ENCODE data around the gene TPX2.
"Not testable (repeated sequence)": the region's sequence is repeated elsewhere in the genome, so short reads cannot be mapped to it uniquely, and the experiment has no call there.

TPX2 gene

DNA sequence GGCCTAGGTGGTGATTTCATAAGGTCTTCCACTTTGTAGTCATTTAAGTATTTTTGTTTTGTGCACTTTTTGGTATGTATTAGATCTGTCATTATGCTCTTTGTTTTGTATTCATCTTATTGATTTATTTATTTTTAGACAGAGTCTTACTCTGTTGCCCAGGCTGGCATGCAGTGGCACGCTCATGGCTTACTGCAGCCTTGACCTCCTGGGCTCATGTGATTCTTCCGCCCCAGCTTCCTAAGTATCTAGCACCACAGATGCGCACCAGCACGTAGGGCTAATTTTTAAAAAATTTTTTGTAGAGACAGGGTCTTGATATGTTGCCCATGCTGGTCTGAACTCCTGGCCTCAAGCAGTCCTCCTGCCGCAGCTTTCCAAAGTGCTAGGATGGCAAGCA is 30.6 kb downstream of the TPX2 start:
- no peak for DNase-seq

DNA sequence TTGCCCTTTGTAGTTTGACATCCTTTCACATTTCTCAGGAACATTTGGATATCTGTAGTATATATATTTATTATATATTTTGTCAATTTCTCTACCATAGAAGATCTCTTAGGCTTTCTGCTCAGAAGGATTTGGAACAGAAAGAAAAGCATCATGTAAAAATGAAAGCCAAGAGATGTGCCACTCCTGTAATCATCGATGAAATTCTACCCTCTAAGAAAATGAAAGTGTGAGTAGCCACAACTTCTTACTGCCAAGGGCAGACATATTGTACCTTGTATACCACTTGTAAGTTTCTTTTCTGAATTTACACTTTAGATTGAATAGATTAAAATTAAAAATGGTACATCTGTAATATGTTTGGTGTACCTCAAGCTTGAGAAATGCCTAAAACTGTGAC is 31.2 kb downstream of the TPX2 start:
- no peak for DNase-seq

DNA sequence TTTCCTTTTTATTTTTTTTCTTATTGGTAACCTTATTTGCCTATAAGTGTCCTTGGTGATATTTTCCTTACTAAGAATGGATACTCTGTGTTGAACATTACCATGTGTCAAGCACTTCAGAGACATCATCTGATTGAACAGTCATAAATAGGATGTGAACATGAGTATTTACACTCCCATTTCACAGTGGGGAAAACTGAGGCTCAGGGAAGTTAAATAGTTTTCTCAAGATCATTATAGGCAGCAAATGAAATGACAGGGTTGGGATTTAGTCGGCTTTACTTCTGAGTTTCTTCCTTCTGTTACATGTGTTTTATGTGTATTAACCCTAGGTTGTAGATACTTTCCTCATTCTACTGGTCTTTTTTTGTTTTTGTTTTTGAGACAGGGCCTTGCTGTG is 35.3 kb downstream of the TPX2 start:
- no peak for DNase-seq

DNA sequence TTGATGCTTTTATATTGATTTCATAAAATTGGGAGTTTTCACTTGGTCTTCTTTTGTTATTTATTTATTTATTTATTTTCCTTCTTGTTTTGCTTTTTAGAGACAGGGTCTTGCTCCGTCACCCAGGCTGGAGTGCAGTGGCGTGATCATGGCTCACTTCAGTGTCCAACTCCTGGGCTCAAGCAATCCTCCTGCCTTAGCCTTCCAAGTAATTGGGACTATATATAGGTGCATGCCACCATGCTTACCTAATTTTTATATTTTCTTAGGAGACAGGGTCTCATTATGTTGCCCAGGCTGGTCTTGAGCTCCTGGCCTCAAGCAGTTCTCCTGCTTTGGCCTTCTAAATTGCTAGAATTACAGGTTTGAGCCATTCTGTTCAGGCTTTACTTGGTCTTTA is 41.7 kb downstream of the TPX2 start:
- DNase-seq, result no peak

DNA sequence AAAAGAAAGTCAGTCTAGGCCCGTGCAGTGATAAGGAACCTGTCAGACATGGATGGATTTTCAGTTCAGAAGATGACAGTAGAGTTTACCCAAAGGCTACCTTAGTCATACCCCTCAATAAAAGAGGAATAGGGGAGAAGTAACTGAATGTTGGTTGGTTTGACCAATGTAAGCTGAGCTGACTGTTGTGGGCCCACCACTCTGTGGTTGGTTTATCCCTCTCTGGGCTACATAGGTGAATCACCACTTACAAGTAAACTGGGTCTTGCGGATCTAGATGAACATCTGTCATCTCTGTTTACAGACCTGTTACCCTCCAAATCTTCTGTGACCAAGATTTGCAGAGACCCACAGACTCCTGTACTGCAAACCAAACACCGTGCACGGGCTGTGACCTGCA is 42.9 kb downstream of the TPX2 start:
- no peak for DNase-seq

DNA sequence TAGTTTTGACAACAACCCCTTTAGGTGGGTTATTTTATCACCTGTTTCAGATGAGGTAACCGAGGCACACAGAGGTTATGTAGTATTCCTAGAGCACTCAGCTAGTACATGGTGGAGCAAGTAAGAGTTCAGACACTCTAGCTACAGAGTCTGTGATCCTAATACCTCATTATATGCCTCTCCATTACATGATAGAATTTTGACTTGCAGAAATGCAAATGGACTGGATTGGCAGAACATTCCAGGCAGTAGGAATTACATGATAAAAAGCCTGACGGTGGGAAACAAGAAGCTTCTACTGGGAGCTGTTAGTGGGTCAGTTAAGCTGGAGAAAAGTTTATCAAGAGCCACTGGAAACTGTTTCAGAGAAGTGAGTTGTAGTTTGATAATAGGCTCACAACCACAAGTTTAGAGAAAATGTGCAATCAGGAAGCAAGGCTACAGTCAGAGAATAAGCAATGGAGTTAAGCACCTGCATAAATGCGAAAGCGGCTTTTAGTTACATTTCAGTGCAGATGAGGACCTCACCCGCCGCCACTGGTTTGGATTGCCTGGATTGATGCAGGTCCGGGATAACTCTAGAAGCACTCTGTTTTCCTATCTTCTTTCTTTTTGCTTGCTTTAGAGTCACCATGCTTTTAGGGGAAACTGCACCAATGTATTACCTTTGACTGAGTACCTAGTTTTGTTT is 45.4 kb downstream of the TPX2 start:
- no peak for DNase-seq

DNA sequence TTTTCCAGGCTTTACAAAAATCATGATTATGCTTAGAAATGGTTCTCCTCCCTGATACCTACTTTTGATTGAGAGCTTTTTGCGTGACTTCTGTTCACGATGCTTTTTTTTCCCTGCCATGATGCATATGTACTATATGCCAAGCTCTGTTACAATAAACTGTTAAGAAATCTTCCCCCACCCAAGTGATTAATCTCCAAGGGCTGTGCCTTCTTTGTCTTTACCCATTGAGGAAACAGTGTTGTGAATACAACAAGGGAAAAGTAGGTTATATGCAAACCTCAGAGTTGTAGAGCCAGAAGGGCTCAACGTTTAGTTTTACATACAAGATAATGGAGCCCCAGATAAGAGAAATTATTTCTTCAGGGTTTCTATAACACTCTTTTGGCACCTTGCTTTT is 46.0 kb downstream of the TPX2 start:
- no peak for DNase-seq

DNA sequence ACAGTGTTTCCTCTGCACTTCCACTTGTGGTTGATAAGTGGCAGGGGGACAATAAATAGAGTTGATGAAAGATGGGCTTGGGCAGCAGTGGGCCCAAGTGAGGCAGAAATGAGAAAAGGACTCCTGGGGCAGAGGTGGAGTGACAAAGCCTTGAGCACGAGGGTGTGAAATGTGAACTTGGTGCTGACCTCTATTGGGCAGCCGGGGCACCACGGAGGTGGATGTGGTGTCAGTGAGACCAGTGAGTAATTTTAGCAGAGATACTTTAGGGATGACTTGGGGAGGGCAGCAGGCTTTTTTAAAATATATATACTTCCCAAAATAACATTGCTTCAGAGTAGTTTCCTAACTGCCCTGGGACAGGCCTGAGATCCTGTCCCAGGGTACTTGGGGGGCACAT is 49.5 kb downstream of the TPX2 start:
- DNase-seq, result no peak

DNA sequence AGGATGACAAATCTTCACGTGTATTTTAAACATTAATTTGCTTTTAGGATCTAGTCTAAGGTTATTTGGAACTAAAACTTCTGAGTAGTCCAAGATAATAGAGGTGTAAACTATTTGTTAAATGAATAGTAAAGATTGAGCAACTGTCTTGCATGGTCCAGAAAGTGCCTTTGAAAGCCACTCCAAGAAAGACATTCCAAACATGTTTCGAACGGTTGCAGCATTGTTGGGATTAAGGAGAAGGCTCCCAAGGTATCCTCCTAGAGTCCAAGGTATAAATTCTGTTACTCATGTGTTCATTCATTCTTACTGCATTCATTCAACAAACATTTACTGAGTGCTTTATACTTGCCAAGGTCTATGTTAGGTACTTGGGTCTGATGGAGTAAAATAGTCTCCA is 51.3 kb downstream of the TPX2 start:
- DNase-seq, result no peak

DNA sequence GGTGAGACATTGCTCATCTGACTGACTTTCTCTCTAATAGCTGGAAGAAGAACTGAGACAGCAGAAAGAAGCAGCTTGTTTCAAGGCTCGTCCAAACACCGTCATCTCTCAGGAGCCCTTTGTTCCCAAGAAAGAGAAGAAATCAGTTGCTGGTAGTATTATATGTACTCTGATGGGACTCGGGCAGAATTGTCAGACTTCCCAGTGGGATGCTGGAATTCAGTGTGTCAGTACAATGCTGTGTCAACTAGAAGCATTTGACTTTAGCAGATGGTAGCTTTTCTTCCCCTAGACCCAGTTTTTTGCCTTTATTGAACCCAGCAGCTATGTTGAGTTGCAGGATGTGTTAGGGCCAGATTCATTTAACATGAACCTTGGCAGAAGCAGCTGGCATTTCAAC is 58.3 kb downstream of the TPX2 start:
- DNase-seq, result no peak

DNA sequence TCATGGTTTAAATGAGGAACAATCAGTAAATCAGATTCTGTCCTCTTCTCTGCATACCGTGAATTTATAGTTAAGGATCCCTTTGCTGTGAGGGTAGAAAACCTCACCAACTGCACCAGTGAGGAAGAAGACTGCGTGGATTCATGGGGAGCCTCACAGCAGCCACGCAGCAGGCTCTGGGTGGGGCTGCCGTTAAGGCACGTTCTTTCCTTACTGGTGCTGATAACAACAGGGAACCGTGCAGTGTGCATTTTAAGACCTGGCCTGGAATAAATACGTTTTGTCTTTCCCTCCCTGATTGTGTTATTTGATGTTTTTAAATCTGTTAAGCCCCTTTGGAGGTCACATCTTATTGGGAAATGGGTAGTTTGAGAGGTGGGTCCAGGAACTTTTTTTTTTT is 62.4 kb downstream of the TPX2 start:
- no peak for DNase-seq

DNA sequence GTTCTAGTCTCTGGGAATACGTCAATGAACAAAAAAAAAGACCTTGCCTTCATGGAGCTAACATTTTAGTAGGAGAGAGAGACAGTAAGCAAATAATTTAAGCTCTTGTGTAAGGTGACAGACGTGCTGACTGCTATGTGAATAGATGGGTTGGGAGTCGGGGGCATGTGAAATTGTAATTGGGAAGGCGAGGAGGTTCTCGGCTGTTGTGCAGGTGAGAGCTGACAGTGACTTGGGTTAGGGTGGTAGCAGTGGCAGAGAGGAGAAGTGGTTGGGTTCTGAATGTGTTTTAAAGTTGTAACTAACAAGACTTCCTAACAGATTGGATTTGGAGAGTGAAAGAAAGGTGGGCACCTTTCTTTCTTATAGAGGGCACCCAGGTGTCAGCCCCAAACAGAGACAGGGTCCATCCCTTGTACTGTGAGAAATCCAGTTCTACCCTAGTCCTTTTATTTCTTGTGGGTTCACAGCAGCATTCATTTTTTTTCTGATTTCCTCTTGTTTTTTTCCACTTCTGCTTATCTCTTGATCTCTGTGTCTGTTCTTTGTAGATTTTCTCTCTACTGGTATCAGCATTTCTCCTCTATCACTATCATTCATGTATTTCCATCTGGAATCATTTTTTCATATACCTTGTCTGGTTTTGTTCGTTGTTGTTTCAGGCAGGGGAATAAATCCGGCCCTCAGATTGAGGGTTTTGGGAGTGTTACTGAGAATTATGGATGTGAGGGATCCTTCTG is 64.6 kb downstream of the TPX2 start:
- DNase-seq, result no peak

DNA sequence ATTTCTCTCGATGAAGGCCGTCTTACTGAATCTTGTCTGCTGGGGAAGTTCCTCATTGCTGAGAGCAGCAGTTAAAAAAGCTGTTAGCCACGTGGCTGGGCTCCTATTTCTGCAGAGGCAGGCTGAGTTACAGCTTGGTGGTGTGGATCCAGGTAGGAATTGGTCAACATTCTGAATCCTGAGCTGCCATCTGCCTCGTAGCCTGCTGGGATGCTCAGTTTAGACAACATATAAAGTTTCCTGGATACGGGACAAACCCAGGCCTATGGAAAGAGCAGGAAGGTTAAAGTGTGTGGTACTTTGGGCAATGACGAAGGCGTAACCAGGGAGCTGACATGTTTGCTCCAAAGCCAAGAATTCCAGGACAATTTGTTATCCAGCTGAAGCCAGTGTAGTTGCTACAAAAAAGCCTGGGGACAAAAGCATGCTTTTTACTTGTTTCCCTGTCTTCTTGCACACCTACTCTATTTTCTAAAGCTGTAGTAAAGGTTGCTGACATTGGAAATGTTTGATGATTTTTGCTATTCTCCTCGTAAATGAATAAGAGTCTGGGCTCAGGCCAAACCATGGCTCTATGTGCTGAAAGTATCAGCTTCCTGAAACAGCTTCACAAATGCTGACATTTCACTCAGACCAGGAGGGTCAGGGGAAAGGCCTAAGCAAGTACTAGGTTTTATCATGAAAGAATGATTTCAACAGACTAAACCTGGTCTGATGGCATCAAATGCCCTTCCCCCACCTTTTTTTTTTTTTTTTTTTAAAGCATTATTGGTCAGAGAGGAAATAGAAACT is 67.7 kb downstream of the TPX2 start:
- no peak for DNase-seq

DNA sequence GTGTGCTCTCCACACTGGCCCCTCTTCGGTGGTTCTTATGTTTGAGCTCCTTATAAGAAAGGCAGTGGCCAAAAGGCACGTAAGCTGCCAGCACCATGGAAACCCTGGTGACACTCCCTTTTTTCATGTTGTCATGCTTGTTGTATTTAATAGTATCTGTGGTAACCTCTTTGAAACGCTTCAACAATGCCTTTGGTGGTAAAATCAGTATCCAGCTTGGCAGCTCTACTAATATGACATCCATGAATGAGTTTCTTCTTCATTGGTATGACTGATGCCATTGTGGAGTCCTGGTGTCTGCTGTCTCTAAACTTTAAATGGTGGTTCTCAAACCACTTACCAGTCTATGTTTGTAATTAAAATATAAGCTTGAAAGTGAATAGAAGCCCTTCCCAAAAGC is 69.4 kb downstream of the TPX2 start:
- DNase-seq, result no peak

DNA sequence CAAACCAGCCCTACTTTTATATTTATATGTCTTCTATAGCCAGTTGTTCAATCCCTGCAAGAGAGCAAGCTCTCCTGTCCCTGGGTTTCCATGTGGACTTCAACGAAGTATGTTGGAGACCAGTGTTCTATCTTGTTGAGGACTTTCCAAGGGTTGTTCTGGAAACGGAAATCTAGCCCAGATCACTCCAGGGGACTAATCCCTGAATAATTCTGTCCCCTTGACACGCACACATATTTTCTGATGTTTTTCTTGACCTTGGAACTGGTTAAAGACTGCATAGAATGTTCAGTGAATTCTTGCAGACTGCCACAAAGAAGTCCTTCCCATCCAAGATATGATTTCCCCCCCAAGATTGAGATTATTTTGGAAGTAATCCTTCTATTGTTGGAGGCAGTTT is 70.6 kb downstream of the TPX2 start:
- DNase-seq, result no peak

DNA sequence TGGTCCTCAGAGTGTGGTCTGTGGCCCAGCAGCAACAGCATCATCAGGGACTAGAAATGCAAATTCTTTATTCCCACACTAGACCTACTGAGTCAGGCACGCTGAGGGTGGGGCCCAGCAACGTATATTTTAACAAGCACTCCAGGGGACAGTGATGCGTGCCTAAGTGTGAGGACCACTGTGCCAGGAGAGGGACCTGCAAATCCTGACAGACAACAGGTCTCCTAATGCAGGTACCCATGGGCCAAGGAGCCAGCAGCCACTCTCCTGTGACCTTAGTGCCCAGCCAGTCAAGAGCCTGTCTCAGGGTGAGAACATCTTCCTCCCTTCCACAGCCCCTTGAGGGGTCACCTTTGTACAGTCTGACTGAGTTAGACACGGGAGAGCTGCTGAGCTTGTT is 72.1 kb downstream of the TPX2 start:
- DNase-seq, result no peak

DNA sequence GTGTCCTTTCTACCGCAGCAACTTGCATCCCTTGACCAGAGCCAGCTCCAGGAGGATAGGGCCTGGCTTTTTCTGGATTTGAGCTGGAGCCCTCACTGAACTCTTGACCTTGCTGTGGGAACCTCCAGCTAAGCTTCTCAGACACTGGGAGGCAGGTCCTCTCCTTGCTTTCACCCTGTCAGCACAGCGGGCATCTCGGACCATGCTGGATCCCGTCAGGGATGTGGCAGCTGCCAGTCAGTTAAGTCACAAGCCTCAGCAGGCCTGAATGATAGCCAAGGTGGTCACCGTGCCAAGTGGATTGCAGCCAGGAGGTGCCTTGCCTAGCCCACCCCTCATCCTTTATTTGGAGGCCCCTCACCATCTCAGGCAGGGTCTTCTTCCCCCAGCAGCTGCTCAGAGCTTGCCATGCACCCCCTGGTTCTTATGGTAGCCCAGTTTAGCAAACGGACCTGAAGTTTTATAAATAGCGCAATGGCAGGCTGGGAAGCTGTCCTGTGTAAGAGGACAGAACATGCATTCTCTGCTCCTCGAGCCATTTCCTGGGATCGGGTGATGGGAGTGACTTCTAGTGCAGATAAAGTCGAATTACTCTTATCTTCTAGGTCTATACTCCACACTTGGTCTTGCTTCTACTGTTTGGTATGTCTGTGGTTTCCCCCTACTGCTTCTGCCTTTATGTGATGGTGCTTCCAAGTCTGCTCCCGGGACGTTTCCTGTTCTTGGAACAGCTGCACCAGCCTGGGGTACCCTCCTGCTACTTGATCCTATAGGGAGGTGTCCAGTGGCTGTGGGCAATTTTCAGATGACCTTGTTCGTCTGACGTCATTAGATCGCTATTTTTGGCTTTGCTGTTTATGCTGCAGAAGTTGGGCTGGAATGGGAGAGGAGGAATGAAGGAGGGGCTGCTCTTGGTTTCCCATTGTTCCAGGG is 73.0 kb downstream of the TPX2 start:
- DNase-seq, result no peak

DNA sequence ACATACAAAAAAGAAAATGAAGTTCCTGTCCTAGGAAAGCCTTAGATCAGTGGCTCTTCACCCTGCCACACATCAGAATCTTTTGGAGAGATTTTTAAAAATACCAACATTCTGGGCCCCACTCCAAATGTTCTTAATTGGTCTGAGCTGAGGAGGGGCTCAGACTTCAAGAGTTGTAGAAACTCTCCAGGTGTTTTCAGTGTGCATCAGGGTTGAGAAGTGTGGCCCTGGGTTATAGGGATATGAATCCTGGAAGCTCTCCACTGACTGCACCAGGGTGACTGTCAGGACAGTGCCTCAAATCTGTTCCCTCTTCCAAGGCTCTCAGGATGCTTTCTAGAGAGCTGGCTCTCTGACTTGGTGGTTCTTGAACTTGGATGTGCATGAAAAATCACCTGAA is 74.5 kb downstream of the TPX2 start:
- DNase-seq, result no peak

DNA sequence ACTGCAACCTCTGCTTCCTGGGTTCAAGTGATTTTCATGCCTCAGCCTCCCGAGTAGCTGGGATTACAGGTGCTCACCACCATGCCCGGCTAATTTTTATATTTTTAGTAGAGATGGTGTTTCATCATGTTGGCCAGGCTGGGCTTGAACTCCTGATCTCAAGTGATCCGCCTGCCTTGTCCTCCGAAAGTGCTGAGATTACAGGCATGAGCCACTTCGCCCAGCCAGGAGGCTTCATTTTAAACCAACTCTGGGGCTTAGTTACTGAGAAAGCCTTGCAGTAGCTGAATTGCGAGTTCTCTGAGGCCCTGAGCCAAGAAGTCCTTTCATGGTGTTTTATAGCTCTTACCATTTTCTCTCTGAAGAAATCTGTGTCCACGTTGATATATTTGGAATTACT is 75.1 kb downstream of the TPX2 start:
- not testable (repeated sequence) for DNase-seq

DNA sequence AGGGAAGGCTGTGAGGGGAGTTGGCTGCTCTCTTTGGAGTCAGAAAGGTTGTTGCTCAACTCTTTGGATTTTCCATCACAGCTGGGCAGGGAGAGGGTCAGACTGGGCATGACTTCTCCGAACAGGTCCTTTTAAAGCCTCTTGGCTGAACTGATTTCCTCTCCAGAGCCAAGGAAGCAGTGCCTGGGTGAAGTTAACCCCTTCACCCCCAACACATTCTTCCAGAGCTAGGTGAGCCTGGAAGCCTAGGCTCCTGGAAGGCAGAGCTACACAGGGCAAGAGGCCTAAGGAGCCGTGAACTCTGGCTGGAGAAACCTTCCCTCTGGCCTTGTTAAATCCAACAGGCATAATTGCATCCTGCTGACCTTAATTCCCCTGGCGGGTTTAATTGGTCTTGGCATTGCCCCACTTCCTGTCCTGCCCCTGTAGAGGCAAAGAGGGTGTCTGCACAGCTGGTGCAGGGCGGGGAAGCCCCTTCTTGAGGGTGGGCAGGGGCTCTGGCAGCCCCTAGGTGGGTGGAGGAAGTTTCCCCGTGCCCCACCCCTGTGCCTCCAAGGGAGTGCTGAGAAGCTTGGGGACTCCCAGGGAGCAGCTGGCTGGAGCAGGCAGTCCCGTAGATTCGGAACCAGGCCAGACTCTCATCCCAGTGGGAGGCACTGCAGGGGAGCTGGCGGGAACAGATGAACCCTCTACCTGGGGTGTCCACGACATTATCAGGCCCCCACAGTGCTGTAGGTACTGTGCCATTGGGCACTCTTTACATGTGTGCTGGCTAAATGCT is 76.5 kb downstream of the TPX2 start:
- DNase-seq, result no peak

DNA sequence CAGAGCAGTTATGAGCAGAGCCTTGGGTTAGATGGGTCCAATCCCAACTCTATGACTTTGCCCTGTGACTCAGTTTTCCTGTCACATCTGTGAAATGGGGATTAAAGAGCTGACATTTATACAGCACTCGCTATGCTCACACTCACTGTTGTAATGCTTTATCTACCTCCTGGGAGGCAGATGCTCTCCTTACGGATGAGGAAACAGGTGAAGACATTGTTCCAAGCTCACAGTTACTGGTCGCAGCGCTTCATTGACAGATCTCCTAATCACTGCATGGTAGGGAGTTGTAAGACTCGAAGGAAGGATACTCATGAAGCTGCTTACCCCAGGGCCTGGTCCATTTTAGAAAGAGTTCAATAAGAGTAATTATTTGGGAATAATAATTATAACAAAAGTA is 77.1 kb downstream of the TPX2 start:
- no peak for DNase-seq

DNA sequence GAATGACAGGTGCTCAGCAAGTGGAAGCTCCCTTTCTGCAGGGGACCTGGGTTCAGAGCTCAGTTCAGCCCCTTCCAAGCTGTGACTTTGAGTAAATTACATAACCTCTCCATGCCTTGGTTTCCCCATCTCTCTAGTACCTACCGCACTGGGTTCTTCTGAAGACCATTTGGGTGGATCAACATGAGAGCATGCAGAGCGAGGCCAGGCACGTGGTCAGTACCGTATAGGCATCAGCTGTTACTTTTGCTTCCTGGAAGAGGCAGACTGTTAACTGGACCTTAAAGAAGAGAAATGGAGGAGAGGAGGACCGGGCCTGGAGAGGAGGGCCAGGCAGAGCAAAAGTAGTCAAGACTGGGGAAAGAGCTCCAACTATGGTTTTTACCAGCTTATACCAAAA is 78.4 kb downstream of the TPX2 start:
- no peak for DNase-seq

Data from right forelimb (tissue), 1 donor.